ENCODE measurements around the gene TENT4A. TPM values are rescaled to one million over a fixed set of nuclear protein-coding genes. Genes with fewer than 3 reads are reported as not detected.

Gene TENT4A
- polyA plus RNA-seq, 1 experiment: 4.0 TPM

- Histone ChIP-seq H3K27ac (ENCODE audit: low read depth, low read length) (no peak overlapping the region), H3K4me3 (ENCODE audit: low read depth, low read length) (no peak overlapping the region), H3K9me3 (ENCODE audit: control insufficient read depth, insufficient read depth, low read length) (no peaks in the 10 kb centered on the region), H3K27me3 (ENCODE audit: control insufficient read depth, insufficient read depth, low read length) (no peaks in the 10 kb centered on the region)
- ChIA-PET CTCF (interaction anchor here (0.7 kb wide), 1 partner anchor 23 kb away, joined by 3 read pairs; no protein-coding TSS in a partner anchor), POLR2A (no interaction called here)
- no peak for TF ChIP-seq CTCF (IDR thresholded peaks at IDR 0.05; ENCODE audit: low read depth, low read length)
- no peak for DNase-seq (ENCODE audit: low read depth, low spot score)
Observed at GRCh38 chr5:6742081-6742758, 29.0 kb downstream of the TENT4A start.

- POLR2A ChIA-PET: no interaction called here
- no peak for DNase-seq (ENCODE audit: low read depth, low spot score)
- TF ChIP-seq CTCF (IDR thresholded peaks at IDR 0.05; ENCODE audit: low read depth, low read length): no peak
- H3K27me3 ChIP-seq (ENCODE audit: control insufficient read depth, insufficient read depth, low read length): no peaks in the 10 kb centered on the region
- H3K9me3 ChIP-seq (ENCODE audit: control insufficient read depth, insufficient read depth, low read length): no peaks in the 10 kb centered on the region
- no peak overlapping the region for H3K4me3 ChIP-seq (ENCODE audit: low read depth, low read length)
- CTCF ChIA-PET: interaction anchor here (0.5 to 3.4 kb wide), 3 partner anchors 22 to 120 kb away, joined by 3 to 35 read pairs (median 4); partner anchors contain the start of genes NSUN2 and SRD5A1
- H3K27ac ChIP-seq (ENCODE audit: low read depth, low read length): no peak overlapping the region
Observed at GRCh38 chr5:6743161-6743560, 29.9 kb downstream of the TENT4A start.

GRCh38 chr5:6744841-6745705, 31.8 kb downstream of the TENT4A start:
- ChIA-PET CTCF (interaction anchor here (0.6 to 4.2 kb wide), 25 partner anchors 8 to 1261 kb away, joined by 3 to 41 read pairs (median 8); partner anchors contain the start of genes NSUN2, SRD5A1 and TENT4A), POLR2A (interaction anchor here (1.1 to 1.2 kb wide), 2 partner anchors 22 to 112 kb away, joined by 3 read pairs; partner anchors contain the start of gene SRD5A1)
- TF ChIP-seq CTCF (IDR thresholded peaks at IDR 0.05; ENCODE audit: low read depth, low read length): no peak
- Histone ChIP-seq H3K4me3 (ENCODE audit: low read depth, low read length) (no peak overlapping the region), H3K27ac (ENCODE audit: low read depth, low read length) (peak overlapping the region; percentile 39), H3K9me3 (ENCODE audit: control insufficient read depth, insufficient read depth, low read length) (no peaks in the 10 kb centered on the region), H3K27me3 (ENCODE audit: control insufficient read depth, insufficient read depth, low read length) (no peaks in the 10 kb centered on the region)
- no peak for DNase-seq (ENCODE audit: low read depth, low spot score)

- POLR2A ChIA-PET: interaction anchor here (1.1 to 1.2 kb wide), 2 partner anchors 23 to 113 kb away, joined by 3 read pairs; partner anchors contain the start of gene SRD5A1
Observed at GRCh38 chr5:6745706-6746222, 32.5 kb downstream of the TENT4A start.

More at GRCh38 chr5:6745706-6746222, 32.5 kb downstream of the TENT4A start:
- CTCF ChIA-PET: interaction anchor here (0.6 to 4.2 kb wide), 25 partner anchors 9 to 1262 kb away, joined by 3 to 41 read pairs (median 8); partner anchors contain the start of genes NSUN2, SRD5A1 and TENT4A
- Histone ChIP-seq H3K27me3 (ENCODE audit: control insufficient read depth, insufficient read depth, low read length) (no peaks in the 10 kb centered on the region), H3K9me3 (ENCODE audit: control insufficient read depth, insufficient read depth, low read length) (no peaks in the 10 kb centered on the region), H3K4me3 (ENCODE audit: low read depth, low read length) (no peak overlapping the region), H3K27ac (ENCODE audit: low read depth, low read length) (no peak overlapping the region)
- peak; percentile 93 for TF ChIP-seq CTCF (IDR thresholded peaks at IDR 0.05; ENCODE audit: low read depth, low read length)
- DNase-seq (ENCODE audit: low read depth, low spot score): peak; percentile 21
